HG02588 (cell line): ENCODE data around the gene IL1B.

ENCODE experiments used
- ATAC-seq: cut with Tn5 transposase; IDR thresholded peaks from one replicate; pipeline ENCODE4 v1.9.1; 2021; ENCODE audit warnings: mild to moderate bottlenecking, moderate library complexity; ENCODE audit not compliant: unreplicated experiment

The IL1B gene

DNA sequence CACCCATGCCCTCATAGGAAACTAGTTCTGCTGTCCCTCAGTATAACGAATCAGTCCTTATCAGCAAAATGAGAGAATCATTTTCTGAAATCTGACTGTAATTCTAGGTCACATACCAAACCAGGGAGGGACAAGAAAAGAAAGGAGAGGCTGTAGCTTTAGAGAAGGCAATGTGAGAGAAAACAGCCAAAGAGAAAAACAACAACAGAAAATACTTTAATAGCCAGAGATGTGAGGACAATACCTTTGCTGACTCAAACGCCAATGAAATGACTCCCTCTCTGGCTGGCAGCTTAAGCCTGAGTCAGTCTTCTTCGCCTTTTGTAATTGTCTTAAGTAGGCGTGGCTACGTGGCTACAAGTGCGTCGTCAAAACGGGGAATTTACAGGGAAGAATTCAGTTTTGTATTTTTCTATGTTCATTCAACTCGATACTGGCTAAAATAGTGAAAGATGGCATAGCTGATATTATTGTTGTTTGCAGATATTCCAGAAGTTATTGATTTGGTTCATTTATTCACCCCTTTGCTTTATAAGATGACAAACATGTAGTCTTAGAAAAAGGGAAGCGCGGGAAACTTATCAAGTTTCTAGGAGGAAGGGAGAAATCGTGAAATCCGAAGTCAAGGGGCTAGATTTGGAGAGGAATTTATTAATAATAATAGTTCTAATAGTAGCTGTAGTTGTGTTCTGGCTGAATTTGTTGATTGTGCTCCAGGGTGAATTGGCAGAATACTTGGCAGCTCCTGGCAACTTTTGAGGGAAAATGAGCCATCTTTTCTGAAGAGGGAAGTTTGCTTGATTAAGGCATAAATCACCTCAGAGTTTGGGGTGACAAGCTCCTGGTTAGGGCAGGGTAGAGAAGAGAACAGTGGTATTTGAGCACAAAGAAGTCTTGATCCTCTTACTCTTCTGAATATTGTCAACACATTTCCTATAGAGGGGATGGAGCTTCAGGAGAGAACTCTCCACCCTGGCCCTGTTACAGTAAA is 52.1 kb downstream of the IL1B start, which contains the start of gene IL1A:
Gene IL1A (minus strand): TSS at position 295 of the 991 bp plus-strand sequence. CDS start 723 bp downstream, outside the sequence.
- ATAC-seq, result no peak

DNA sequence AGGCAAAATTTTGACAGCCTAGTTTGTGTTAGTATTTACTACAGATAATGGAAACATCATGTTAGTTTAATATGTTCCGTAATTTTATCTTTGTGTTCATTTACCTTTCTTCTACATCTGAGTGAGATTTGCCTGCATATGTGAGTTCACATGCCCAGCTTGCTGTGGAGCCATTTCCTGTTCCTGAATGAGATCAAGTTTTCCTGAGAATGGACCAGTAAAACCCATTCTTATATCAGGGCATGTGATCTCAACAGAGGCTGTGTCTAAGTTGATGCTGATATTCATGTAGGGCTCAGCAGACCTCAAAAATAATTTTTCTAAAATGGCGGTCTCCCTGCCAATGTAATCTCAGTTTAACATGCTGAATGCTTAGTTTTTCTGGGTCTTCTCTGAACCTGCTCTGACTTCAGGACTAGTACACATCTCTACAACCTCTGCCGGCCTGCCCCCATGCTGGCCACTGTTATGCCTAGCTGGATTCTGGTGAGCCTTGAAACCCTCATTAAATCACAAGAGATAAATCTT is 53.3 kb downstream of the IL1B start:
- ATAC-seq, result no peak

DNA sequence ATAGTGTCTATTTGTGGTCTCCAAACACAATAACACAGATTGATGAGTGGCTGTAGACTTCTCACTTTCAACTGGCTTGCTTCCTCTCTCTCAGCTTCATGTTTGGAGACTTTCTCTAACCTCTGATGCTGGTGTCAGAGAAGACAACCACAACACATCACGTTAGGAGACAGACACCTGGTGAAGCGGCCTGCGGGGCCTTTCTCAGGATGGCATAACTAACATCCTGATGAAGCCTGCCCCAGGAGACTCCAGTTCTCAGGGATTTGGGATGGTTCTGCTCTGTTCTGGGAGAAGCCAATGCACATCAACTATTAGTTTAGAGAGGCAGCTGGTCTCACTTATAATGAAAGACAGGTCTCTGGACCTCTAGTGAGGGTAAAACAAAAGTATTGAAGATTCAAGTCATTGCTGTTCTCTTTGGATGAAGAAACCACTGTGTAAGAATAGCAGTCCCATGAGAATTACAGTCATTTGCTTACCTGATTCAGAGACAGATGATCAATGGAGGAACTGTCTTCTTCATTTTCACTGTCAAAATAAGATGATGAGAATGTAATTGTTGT is 54.3 kb downstream of the IL1B start:
- ATAC-seq, result peak; percentile 91
